K562 (cell line): Measurements from ENCODE around the gene PLSCR5. TPM values are rescaled to one million over a fixed set of nuclear protein-coding genes. Genes with fewer than 3 reads are reported as not detected.

ENCODE experiments used
- ARID3B ChIP-seq: fragments of 250-450 bp; sonication (Bioruptor Pico); IDR thresholded peaks from 2 replicates; pipeline ENCODE4 v1.4.0; 2020; ENCODE audit warnings: borderline replicate concordance
- CCAR2 ChIP-seq: fragments of 200-400 bp; formaldehyde crosslinking; IDR thresholded peaks from 2 replicates; pipeline ENCODE4 v1.6.1; 2017; ENCODE audit warnings: mild to moderate bottlenecking, low read depth, low read length
- E2F5 ChIP-seq: sonication (generic); formaldehyde crosslinking; IDR thresholded peaks from 2 replicates; pipeline ENCODE4 v1.8.0; 2022; ENCODE audit warnings: mild to moderate bottlenecking, missing genetic modification reagents
- ELF4 ChIP-seq: fragments of 450-650 bp; formaldehyde crosslinking; IDR thresholded peaks from 2 replicates; pipeline ENCODE4 v1.4.0; 2022; ENCODE audit warnings: missing genetic modification characterization
- ERF ChIP-seq: fragments of 450-650 bp; formaldehyde crosslinking; IDR thresholded peaks from 2 replicates; pipeline ENCODE4 v1.4.0; 2020; ENCODE audit warnings: mild to moderate bottlenecking, mixed read lengths
- HMG20B ChIP-seq: fragments of 250-450 bp; sonication (Bioruptor Pico); IDR thresholded peaks from 2 replicates; pipeline ENCODE4 v1.5.0; 2021; ENCODE audit warnings: mild to moderate bottlenecking
- MCM2 ChIP-seq: fragments of 450-650 bp; IDR thresholded peaks from 2 replicates; pipeline ENCODE4 v1.6.1; 2017; ENCODE audit warnings: low read depth, mild to moderate bottlenecking
- MYNN ChIP-seq, 2 experiments: sonication (generic); formaldehyde crosslinking in 1 of 2; IDR thresholded peaks; 2 replicates each; pipeline versions ENCODE4 v1.5.0 to v1.6.1; 2016 to 2020; ENCODE audit warnings: antibody characterized with exemption in 1 of 2, missing genetic modification reagents in 1 of 2
- NFIC ChIP-seq: fragments of 450-650 bp; IDR thresholded peaks from 2 replicates; pipeline ENCODE4 v1.6.1; 2017; ENCODE audit warnings: mild to moderate bottlenecking, inconsistent platforms
- NR4A1 ChIP-seq, 2 experiments: fragments of 250-450 bp in 1 of 2; fragments of 450-650 bp in 1 of 2; sonication (Bioruptor Pico) in 1 of 2; IDR thresholded peaks; 2 replicates each; pipeline versions ENCODE4 v1.4.0 to v1.6.1; 2016 to 2020; ENCODE audit warnings: mild to moderate bottlenecking in 2 of 2, missing compliant biosample characterization in 1 of 2, missing genetic modification characterization in 1 of 2, moderate library complexity in 1 of 2
- PBX2 ChIP-seq, 2 experiments: IDR thresholded peaks in 1 of 2; conservative IDR thresholded peaks in 1 of 2; 2 replicates each; pipeline ENCODE4 v1.6.1; 2016; ENCODE audit warnings: low read depth in 2 of 2, mild to moderate bottlenecking in 1 of 2, missing compliant biosample characterization in 1 of 2, missing genetic modification characterization in 1 of 2, moderate library complexity in 1 of 2
- POLR2AphosphoS2 ChIP-seq: IDR thresholded peaks from 2 replicates; pipeline ENCODE4 v1.6.1; 2012; ENCODE audit warnings: low read length, improper control_type of control experiment
- SAFB ChIP-seq: fragments of 200-400 bp; formaldehyde crosslinking; IDR thresholded peaks from 2 replicates; pipeline ENCODE4 v1.6.1; 2017; ENCODE audit warnings: low read depth, low read length, borderline replicate concordance
- SMARCE1 ChIP-seq: fragments of 450-650 bp; IDR thresholded peaks from 2 replicates; pipeline ENCODE4 v1.7.1; 2016; ENCODE audit warnings: mild to moderate bottlenecking
- TAF1 ChIP-seq: IDR thresholded peaks from 2 replicates; pipeline ENCODE4 v1.6.1; 2011; ENCODE audit warnings: mild to moderate bottlenecking, low read length, moderate library complexity; ENCODE audit not compliant: insufficient read depth, control insufficient read depth, severe bottlenecking; ENCODE audit errors: extremely low read depth
- TSC22D4 ChIP-seq: fragments of 450-650 bp; IDR thresholded peaks from 2 replicates; pipeline ENCODE4 v1.6.1; 2016; ENCODE audit warnings: missing genetic modification characterization, missing biosample characterization, control low read depth
- ZBTB43 ChIP-seq: sonication (generic); formaldehyde crosslinking; IDR thresholded peaks from 2 replicates; pipeline ENCODE4 v1.8.0; 2023; ENCODE audit warnings: mild to moderate bottlenecking, missing genetic modification reagents
- ZKSCAN8 ChIP-seq: fragments of 200-800 bp; sonication (Bioruptor generic); IDR thresholded peaks from 2 replicates; pipeline ENCODE4 v1.6.1; 2016; ENCODE audit warnings: missing genetic modification characterization, missing compliant biosample characterization
- ZNF395 ChIP-seq: fragments of 200-800 bp; sonication (Bioruptor generic); IDR thresholded peaks from 2 replicates; pipeline ENCODE4 v1.6.1; 2017; ENCODE audit warnings: missing genetic modification characterization, missing compliant biosample characterization
- ZNF41 ChIP-seq: fragments of 250-450 bp; sonication (Bioruptor Pico); conservative IDR thresholded peaks from 2 replicates; pipeline ENCODE4 v1.4.0; 2020; ENCODE audit warnings: mild to moderate bottlenecking
- polyA plus RNA-seq, 8 experiments: library from polyadenylated mRNA; depleted of rRNA in 4 of 8; stranded (reverse) in 5 of 8; unstranded in 3 of 8; fragments of >200 nt; fragmentation: Nextera tagmentation in 2 of 8; fragmentation: Illumina TruSeq in 1 of 8; extraction: Ambion mirVana in 2 of 8; extraction: Trizol in 1 of 8; gene quantifications; 2 replicates each; pipeline versions ENCODE4 v1.2.1 to v1.2.3, GENCODE V29; 2011 to 2014; ENCODE audit warnings: inconsistent platforms in 1 of 8, missing spikeins in 1 of 8
- total RNA-seq, 7 experiments: library from RNA; depleted of rRNA in 6 of 7; stranded (reverse); fragments of >200 nt in 6 of 7; fragmentation: Illumina TruSeq in 2 of 7; extraction: Trizol in 2 of 7; gene quantifications; 2 replicates each; pipeline versions ENCODE4 v1.2.1 to v1.2.3, GENCODE V29; 2011 to 2021; ENCODE audit warnings: low replicate concordance in 1 of 7

The PLSCR5 gene
- total and polyA plus RNA-seq, 9 of the 15 experiments (the other 6 are each of a cell fraction or from before 2014, with no cell fraction given): not detected

GRCh38 chr3:146554151-146554760 lies 50.9 kb downstream of the PLSCR5 start (continued):
- no peak for TF ChIP-seq PBX2 (CRISPR knock-in tag; IDR thresholded peaks at IDR 0.05; ENCODE audit: low read depth)
- TF ChIP-seq PBX2 (tag; conservative IDR thresholded peaks at IDR 0.05; ENCODE audit: low read depth): 0 out of 2 replicates have a peak, but pooled peaks have one; percentile 19
- no peak for TF ChIP-seq ZKSCAN8
- no peak for TF ChIP-seq E2F5 (CRISPR knock-in tag)
- no peak for TF ChIP-seq ERF (CRISPR knock-in tag)
- no peak for TF ChIP-seq ELF4 (CRISPR knock-in tag)
- TF ChIP-seq TAF1: no peak
- no peak for TF ChIP-seq ARID3B (CRISPR knock-in tag)
- TF ChIP-seq MYNN (IDR thresholded peaks at IDR 0.05): no peak
- TF ChIP-seq MYNN (CRISPR knock-in tag; IDR thresholded peaks at IDR 0.05): no peak
- TF ChIP-seq POLR2AphosphoS2: no peak
- TF ChIP-seq CCAR2: no peak
- no peak for TF ChIP-seq ZBTB43
- peak; percentile 35; the same call in 1 of the 2 replicates for TF ChIP-seq ZNF395 (CRISPR knock-in tag)
- TF ChIP-seq NFIC: no peak
- no peak for TF ChIP-seq SAFB
- TF ChIP-seq NR4A1 (CRISPR knock-in tag; IDR thresholded peaks at IDR 0.05): no peak
- no peak for TF ChIP-seq NR4A1 (tag; IDR thresholded peaks at IDR 0.05)
- no peak for TF ChIP-seq MCM2
- TF ChIP-seq HMG20B (CRISPR knock-in tag): no peak
- TF ChIP-seq SMARCE1: peak; percentile 34; the same call in 1 of the 2 replicates
- no peak for TF ChIP-seq TSC22D4 (tag)
- TF ChIP-seq ZNF41 (CRISPR knock-in tag): no peak
